Measurements from ENCODE around the gene EPHB2. TPM values are rescaled to one million over a fixed set of nuclear protein-coding genes. Genes with fewer than 3 reads are reported as not detected.

The EPHB2 gene
- total and polyA plus RNA-seq, 7 donors = 1.2 to 38.6 (median 3.0) TPM

DNA sequence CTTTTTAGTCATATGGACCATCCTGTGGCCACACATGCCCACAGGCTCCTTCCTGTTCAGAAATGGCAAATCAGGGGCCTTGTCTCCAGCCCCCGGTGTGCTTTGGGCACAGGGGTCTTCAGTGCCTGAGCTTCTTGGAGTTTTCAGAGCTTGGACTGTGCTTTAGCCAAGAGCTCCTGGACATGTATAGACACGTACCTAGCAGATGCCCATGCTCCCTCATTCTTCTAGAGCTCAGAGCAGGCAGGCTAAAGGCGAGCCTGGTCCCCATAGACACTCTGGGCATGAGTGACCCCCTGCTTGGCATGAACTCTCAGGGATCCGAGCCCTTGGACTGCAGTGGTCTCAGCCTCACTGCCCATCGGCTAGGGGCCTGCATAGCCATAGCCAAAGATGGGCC is 106.8 kb downstream of the EPHB2 start:
- intact Hi-C loops (cut with DNase I) = no loop called here
- 85 to 89% methylated on average over 5 of the region's 5 CpGs for WGBS, 2 donors

GRCh38 chr1:22818061-22818770 is 107.6 kb downstream of the EPHB2 start:
- Histone ChIP-seq H3K27me3 (no peaks in the 10 kb centered on the region), H3K4me3 (no peak overlapping the region), H3K4me1 (peaks cover 0 to 30% (median 25%) of the 10 kb centered on the region in 4 donors), H3K27ac (no peak overlapping the region), H3K36me3 (no peaks in the 10 kb centered on the region), H3K9me3 (no peaks in the 10 kb centered on the region)
- WGBS, 2 donors = 66 to 77% methylated on average over 11 of the region's 11 CpGs
- intact Hi-C loops (cut with DNase I) = no loop called here
- no peak for DNase-seq
- no peak for TF ChIP-seq EP300 (IDR thresholded peaks at IDR 0.05)
- no peak for TF ChIP-seq POLR2AphosphoS5 (IDR thresholded peaks at IDR 0.05)
- no peak for TF ChIP-seq POLR2A (IDR thresholded peaks at IDR 0.05)
- TF ChIP-seq, protein P1, sequence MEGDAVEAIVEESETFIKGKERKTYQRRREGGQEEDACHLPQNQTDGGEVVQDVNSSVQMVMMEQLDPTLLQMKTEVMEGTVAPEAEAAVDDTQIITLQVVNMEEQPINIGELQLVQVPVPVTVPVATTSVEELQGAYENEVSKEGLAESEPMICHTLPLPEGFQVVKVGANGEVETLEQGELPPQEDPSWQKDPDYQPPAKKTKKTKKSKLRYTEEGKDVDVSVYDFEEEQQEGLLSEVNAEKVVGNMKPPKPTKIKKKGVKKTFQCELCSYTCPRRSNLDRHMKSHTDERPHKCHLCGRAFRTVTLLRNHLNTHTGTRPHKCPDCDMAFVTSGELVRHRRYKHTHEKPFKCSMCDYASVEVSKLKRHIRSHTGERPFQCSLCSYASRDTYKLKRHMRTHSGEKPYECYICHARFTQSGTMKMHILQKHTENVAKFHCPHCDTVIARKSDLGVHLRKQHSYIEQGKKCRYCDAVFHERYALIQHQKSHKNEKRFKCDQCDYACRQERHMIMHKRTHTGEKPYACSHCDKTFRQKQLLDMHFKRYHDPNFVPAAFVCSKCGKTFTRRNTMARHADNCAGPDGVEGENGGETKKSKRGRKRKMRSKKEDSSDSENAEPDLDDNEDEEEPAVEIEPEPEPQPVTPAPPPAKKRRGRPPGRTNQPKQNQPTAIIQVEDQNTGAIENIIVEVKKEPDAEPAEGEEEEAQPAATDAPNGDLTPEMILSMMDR (IDR thresholded peaks at IDR 0.05) = no peak

More for the DNA sequence above, 106.8 kb downstream of the EPHB2 start:
- Histone ChIP-seq H3K36me3 (no peaks in the 10 kb centered on the region), H3K27ac (no peak overlapping the region), H3K4me3 (no peak overlapping the region), H3K27me3 (no peaks in the 10 kb centered on the region), H3K9me3 (no peaks in the 10 kb centered on the region), H3K4me1 (peaks cover 0 to 30% (median 25%) of the 10 kb centered on the region in 4 donors)
- no peak for DNase-seq
- TF ChIP-seq POLR2AphosphoS5 (IDR thresholded peaks at IDR 0.05) = no peak
- TF ChIP-seq, protein P1 (IDR thresholded peaks at IDR 0.05) = no peak

DNA sequence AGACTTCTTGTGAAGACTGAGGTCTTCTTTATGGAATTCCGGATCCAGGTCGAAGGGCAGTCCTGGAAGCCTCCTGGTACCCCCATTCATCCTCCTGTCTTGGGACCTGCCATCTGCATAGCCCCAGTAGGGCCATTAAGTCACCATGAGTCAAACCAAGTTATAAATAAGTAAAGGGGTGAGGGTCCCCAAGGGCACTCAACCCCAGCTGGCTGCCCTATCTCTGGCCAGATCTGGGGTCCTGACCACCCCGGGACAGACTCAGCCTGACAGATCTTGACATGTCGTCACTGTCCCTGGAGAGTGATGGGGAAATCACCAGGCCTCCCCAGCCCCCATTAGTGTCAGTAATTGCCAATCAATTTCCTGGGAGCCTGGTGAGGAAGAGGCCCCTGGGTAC is 108.7 kb downstream of the EPHB2 start:
- Histone ChIP-seq H3K9me3 (no peaks in the 10 kb centered on the region), H3K27ac (no peak overlapping the region), H3K27me3 (no peaks in the 10 kb centered on the region), H3K36me3 (no peaks in the 10 kb centered on the region), H3K4me1 (peaks cover 0 to 23% (median 20%) of the 10 kb centered on the region in 4 donors), H3K4me3 (no peak overlapping the region)
- TF ChIP-seq POLR2A (IDR thresholded peaks at IDR 0.05) (no peak), POLR2AphosphoS5 (IDR thresholded peaks at IDR 0.05) (no peak), EP300 (IDR thresholded peaks at IDR 0.05) (no peak)
- TF ChIP-seq, protein P1 (IDR thresholded peaks at IDR 0.05) = no peak
- no peak for DNase-seq
- WGBS, 2 donors = 85 to 89% methylated on average over 4 of the region's 4 CpGs
- intact Hi-C loops (cut with DNase I) = no loop called here

DNA sequence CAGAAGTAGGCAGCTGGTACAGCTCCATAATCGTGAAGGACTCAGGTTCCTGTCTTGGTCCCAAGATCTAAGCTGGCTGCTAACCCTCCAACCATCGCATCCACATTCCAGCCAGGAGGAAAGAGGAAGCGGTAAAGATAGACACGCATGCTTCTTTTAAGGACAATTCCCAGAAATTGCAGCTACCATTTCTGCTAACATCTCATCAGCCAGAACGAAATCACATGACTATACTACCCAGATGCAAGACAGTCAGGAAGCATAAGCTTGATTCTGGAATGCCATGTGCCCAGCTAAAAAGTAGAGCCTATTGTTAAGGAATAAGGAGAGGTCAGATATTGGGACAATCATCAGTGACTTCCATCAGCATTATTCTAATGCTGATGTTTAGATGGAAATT is 110.4 kb downstream of the EPHB2 start:
- TF ChIP-seq, protein P1 (IDR thresholded peaks at IDR 0.05) = no peak
- TF ChIP-seq POLR2AphosphoS5 (IDR thresholded peaks at IDR 0.05) = no peak
- TF ChIP-seq POLR2A (IDR thresholded peaks at IDR 0.05) = no peak
- H3K36me3 ChIP-seq = no peaks in the 10 kb centered on the region
- intact Hi-C loops (cut with DNase I) = no loop called here
- peaks cover 0 to 8% (median 6%) of the 10 kb centered on the region in 4 donors for H3K4me1 ChIP-seq
- DNase-seq = no peak
- H3K9me3 ChIP-seq = no peaks in the 10 kb centered on the region
- no peak overlapping the region for H3K4me3 ChIP-seq
- H3K27ac ChIP-seq = no peak overlapping the region
- WGBS, 2 donors = 65 to 71% methylated on average over 5 of the region's 5 CpGs
- H3K27me3 ChIP-seq = no peaks in the 10 kb centered on the region

- TF ChIP-seq POLR2A (IDR thresholded peaks at IDR 0.05) (no peak), POLR2AphosphoS5 (IDR thresholded peaks at IDR 0.05) (no peak), EP300 (IDR thresholded peaks at IDR 0.05) (no peak)
- TF ChIP-seq, protein P1 (IDR thresholded peaks at IDR 0.05) = no peak
- Histone ChIP-seq H3K4me3 (no peak overlapping the region), H3K4me1 (peaks cover 0 to 16% (median 9%) of the 10 kb centered on the region in 4 donors), H3K36me3 (no peaks in the 10 kb centered on the region), H3K27ac (no peak overlapping the region), H3K27me3 (no peaks in the 10 kb centered on the region), H3K9me3 (no peaks in the 10 kb centered on the region)
- intact Hi-C loops (cut with DNase I) = no loop called here
- no peak for DNase-seq
- 82 to 89% methylated on average over 1 of the region's 1 CpG for WGBS, 2 donors
These were observed 111.7 kb downstream of the EPHB2 start for GRCh38 chr1:22822371-22822770.

Measured in sigmoid colon (tissue), 7 donors.